WERI-Rb-1 (cell line): ENCODE measurements around the gene NFKB2.

Source experiments
- DNase-seq: peaks from one replicate; pipeline ENCODE4 v3.0.0-alpha.2; 2020
- H3K27ac ChIP-seq: fragments of 250-450 bp; sonication (Bioruptor Pico); 2 replicates; pipeline ENCODE4 v1.5.1; 2020; ENCODE audit warnings: mild to moderate bottlenecking, moderate library complexity
- H3K27me3 ChIP-seq: fragments of 250-450 bp; sonication (Bioruptor Pico); 2 replicates; pipeline ENCODE4 v1.5.1; 2021; ENCODE audit warnings: mild to moderate bottlenecking, low read depth, moderate library complexity; ENCODE audit not compliant: insufficient read depth, severe bottlenecking
- H3K36me3 ChIP-seq: fragments of 250-450 bp; sonication (Bioruptor Pico); 2 replicates; pipeline ENCODE4 v1.5.1; 2020; ENCODE audit warnings: mild to moderate bottlenecking, moderate library complexity
- H3K4me3 ChIP-seq: 2 replicates; pipeline ENCODE4 v1.5.1; 2011; ENCODE audit warnings: low read depth, mild to moderate bottlenecking, control low read depth, low read length
- H3K9me3 ChIP-seq: fragments of 250-450 bp; sonication (Bioruptor Pico); 2 replicates; pipeline ENCODE4 v1.5.1; 2021; ENCODE audit warnings: mild to moderate bottlenecking, moderate library complexity; ENCODE audit not compliant: severe bottlenecking
- TF ChIP-seq, protein P1 (sequence below): IDR thresholded peaks from 2 replicates; pipeline ENCODE4 v1.5.1; 2011; ENCODE audit warnings: low read depth, mild to moderate bottlenecking, control low read depth, inconsistent platforms, low read length

NFKB2 gene

GRCh38 chr10:102416283-102416682, 20.8 kb downstream of the NFKB2 start:
- DNase-seq, result peak; percentile 81
- H3K27me3 ChIP-seq, result no peaks in the 10 kb centered on the region
- peak overlapping the region; percentile 21 for H3K4me3 ChIP-seq
- no peaks in the 10 kb centered on the region for H3K9me3 ChIP-seq
- peak overlapping the region; percentile 99 for H3K27ac ChIP-seq
- TF ChIP-seq, protein P1, sequence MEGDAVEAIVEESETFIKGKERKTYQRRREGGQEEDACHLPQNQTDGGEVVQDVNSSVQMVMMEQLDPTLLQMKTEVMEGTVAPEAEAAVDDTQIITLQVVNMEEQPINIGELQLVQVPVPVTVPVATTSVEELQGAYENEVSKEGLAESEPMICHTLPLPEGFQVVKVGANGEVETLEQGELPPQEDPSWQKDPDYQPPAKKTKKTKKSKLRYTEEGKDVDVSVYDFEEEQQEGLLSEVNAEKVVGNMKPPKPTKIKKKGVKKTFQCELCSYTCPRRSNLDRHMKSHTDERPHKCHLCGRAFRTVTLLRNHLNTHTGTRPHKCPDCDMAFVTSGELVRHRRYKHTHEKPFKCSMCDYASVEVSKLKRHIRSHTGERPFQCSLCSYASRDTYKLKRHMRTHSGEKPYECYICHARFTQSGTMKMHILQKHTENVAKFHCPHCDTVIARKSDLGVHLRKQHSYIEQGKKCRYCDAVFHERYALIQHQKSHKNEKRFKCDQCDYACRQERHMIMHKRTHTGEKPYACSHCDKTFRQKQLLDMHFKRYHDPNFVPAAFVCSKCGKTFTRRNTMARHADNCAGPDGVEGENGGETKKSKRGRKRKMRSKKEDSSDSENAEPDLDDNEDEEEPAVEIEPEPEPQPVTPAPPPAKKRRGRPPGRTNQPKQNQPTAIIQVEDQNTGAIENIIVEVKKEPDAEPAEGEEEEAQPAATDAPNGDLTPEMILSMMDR, result no peak
- peaks cover 52% of the 10 kb centered on the region for H3K36me3 ChIP-seq

- H3K36me3 ChIP-seq, result peaks cover 52% of the 10 kb centered on the region
- no peaks in the 10 kb centered on the region for H3K9me3 ChIP-seq
- TF ChIP-seq, protein P1, result no peak
- peak overlapping the region; percentile 99 for H3K27ac ChIP-seq
- no peaks in the 10 kb centered on the region for H3K27me3 ChIP-seq
- H3K4me3 ChIP-seq, result peak overlapping the region; percentile 21
- no peak for DNase-seq
Measured at GRCh38 chr10:102416695-102417094, 21.2 kb downstream of the NFKB2 start.

GRCh38 chr10:102418622-102419268, 23.2 kb downstream of the NFKB2 start, which contains the start of gene PSD:
Gene PSD (minus strand): TSS chr10:102418785. CDS start chr10:102417038, 1,747 bp downstream.
- Histone ChIP-seq H3K27me3 (no peaks in the 10 kb centered on the region), H3K27ac (peak within 1 kb of the TSS; percentile 99), H3K4me3 (peak within 1 kb of the TSS; percentile 88), H3K9me3 (no peaks in the 10 kb centered on the region), H3K36me3 (peaks cover 50% of the 10 kb centered on the region)
- DNase-seq, result peak; percentile 92
- TF ChIP-seq, protein P1, result no peak

DNA sequence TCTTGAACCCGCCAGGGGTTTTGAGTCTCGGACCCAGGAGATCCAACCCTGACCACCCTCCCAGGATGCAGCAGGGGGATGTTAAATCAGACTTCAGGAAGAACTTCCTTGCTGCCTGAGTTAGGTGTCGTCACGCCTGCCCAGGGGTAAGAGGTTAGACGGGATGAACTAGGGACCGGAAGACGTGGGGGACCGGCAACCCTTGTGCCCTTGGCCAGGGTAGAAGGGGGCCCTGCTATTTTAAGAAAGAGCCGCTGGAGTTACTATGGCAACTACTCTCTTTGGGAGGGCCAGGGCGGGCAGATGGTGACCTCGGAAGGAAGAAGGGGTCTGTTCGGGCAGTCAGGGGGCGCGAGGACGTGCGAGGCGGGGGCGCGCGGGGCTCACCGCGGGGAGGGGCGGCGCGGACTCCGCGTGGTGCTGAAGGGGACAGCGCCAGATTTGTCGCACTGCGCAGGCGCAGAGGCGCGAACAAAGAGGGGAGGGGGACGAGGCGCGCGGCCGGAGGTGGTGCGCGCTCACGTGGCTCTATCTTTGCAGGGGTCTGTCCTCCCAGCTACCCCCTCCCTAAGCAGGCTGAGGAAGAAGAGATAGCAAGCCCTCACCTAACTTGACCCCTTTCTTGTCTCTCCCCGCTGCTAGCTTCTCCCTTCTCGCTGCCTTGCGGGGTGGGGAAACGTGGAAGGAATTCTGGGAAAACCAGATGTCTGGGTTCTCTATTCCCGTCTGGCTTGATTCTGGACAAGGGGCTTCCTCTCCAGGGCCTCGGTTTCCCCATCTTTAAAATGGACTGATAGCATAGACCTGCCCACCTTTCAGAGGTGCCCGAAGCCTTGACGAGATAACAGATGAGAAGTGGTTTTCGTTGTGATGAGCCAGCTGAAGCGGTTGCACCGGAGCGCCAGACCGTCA, 24.0 kb downstream of the NFKB2 start:
- H3K4me3 ChIP-seq, result peak overlapping the region; percentile 88
- H3K27ac ChIP-seq, result peak overlapping the region; percentile 99
- H3K9me3 ChIP-seq, result no peaks in the 10 kb centered on the region
- peaks cover 56% of the 10 kb centered on the region for H3K36me3 ChIP-seq
- TF ChIP-seq, protein P1, result no peak
- H3K27me3 ChIP-seq, result no peaks in the 10 kb centered on the region
- DNase-seq, result peak; percentile 91

- Histone ChIP-seq H3K27me3 (no peaks in the 10 kb centered on the region), H3K9me3 (no peaks in the 10 kb centered on the region), H3K27ac (peak overlapping the region; percentile 99), H3K4me3 (peak overlapping the region; percentile 88), H3K36me3 (peaks cover 52% of the 10 kb centered on the region)
- TF ChIP-seq, protein P1, result no peak
- DNase-seq, result no peak
Measured at GRCh38 chr10:102420181-102420713, 24.7 kb downstream of the NFKB2 start.
